RWPE1 (cell line): ENCODE results near the gene ZYX.
A peak's percentile ranks its signal among the peaks of the same experiment; 100 is the strongest.
"Not testable (repeated sequence)": the region's sequence is repeated elsewhere in the genome, so short reads cannot be mapped to it uniquely, and the experiment has no call there.

Experiments used
- CTCF ChIA-PET: fragments of 350-600 bp; sonication (Branson Sonifier 250); formaldehyde crosslinking; extraction: SDS; loops from one replicate; lab custom pipeline; 2021; lab: Yijun Ruan, JAX
- POLR2A ChIA-PET: fragments of 400-600 bp; formaldehyde crosslinking; extraction: SDS; loops from one replicate; lab custom pipeline; 2020; ENCODE audit warnings: antibody characterized with exemption; ENCODE audit not compliant: low non-redundant PET; lab: Yijun Ruan, JAX
- DNase-seq: peaks from one replicate; pipeline ENCODE4 v3.0.0; 2012; ENCODE audit warnings: low spot score
- H3K27ac ChIP-seq: fragments of 450-650 bp; 2 replicates; pipeline ENCODE4 v1.5.1; 2017
- CTCF ChIP-seq: fragments of 450-650 bp; conservative IDR thresholded peaks from 2 replicates; pipeline ENCODE4 v1.5.1; 2017; ENCODE audit warnings: low read depth, mild to moderate bottlenecking

Gene ZYX

GRCh38 chr7:143410521-143411004 lies 29.4 kb downstream of the ZYX start:
- ChIA-PET POLR2A (no interaction called here), CTCF (no interaction called here)
- no peak overlapping the region for H3K27ac ChIP-seq
- DNase-seq: no peak
- TF ChIP-seq CTCF: no peak

- ChIA-PET CTCF (no interaction called here), POLR2A (no interaction called here)
- no peak for DNase-seq
- no peak for TF ChIP-seq CTCF
- H3K27ac ChIP-seq: no peak overlapping the region
Measured at GRCh38 chr7:143411976-143412708, 31.0 kb downstream of the ZYX start.

GRCh38 chr7:143413123-143413522 lies 32.0 kb downstream of the ZYX start:
- DNase-seq: no peak
- CTCF ChIA-PET: no interaction called here
- TF ChIP-seq CTCF: no peak
- POLR2A ChIA-PET: no interaction called here
- no peak overlapping the region for H3K27ac ChIP-seq

GRCh38 chr7:143415209-143415608 lies 34.1 kb downstream of the ZYX start:
- POLR2A ChIA-PET: interaction anchor here (0.7 kb wide), 1 partner anchor 33 kb away, joined by 6 read pairs; no protein-coding TSS in a partner anchor
- CTCF ChIA-PET: interaction anchor here (0.6 to 1.9 kb wide), 2 partner anchors 10 to 175 kb away, joined by 5 to 11 read pairs; no protein-coding TSS in a partner anchor
- not testable (repeated sequence) for DNase-seq, H3K27ac ChIP-seq

GRCh38 chr7:143415742-143416397 lies 34.7 kb downstream of the ZYX start:
- TF ChIP-seq CTCF: no peak

GRCh38 chr7:143416565-143417149 lies 35.5 kb downstream of the ZYX start:
- H3K27ac ChIP-seq: no peak overlapping the region
- POLR2A ChIA-PET: no interaction called here
- CTCF ChIA-PET: interaction anchor here (0.7 to 1.9 kb wide), 2 partner anchors 88 to 176 kb away, joined by 3 to 11 read pairs; no protein-coding TSS in a partner anchor
- peak; percentile 48 for DNase-seq
- TF ChIP-seq CTCF: peak; percentile 89

More at GRCh38 chr7:143415742-143416397, 34.7 kb downstream of the ZYX start:
- CTCF ChIA-PET: interaction anchor here (0.6 to 1.9 kb wide), 2 partner anchors 89 to 175 kb away, joined by 3 to 11 read pairs; no protein-coding TSS in a partner anchor
- POLR2A ChIA-PET: no interaction called here
- DNase-seq: peak; percentile 66
- no peak overlapping the region for H3K27ac ChIP-seq
